Lung (tissue), 12 donors: ENCODE data around the gene RNF20. TPM values are rescaled to one million over a fixed set of nuclear protein-coding genes. Genes with fewer than 3 reads are reported as not detected.
A peak's percentile ranks its signal among the peaks of the same experiment; 100 is the strongest.

Source experiments
- ATAC-seq: fragments of 200-7000 bp; cut with Tn5 transposase; one replicate; pipeline ENCODE4 v1.9.1; 2020; ENCODE audit warnings: moderate number of reproducible peaks; ENCODE audit not compliant: insufficient read depth, low FRiP score
- DNase-seq, 3 donors: peaks; one replicate each; pipeline ENCODE4 v3.0.0-alpha.2; 2013 to 2017
- H3K27ac ChIP-seq, 2 donors: one replicate each; pipeline ENCODE4 v1.5.1; 2013; ENCODE audit warnings: mild to moderate bottlenecking in 2 of 2, moderate library complexity in 2 of 2, control low read depth in 1 of 2, inconsistent platforms in 1 of 2, low read depth in 1 of 2, low read length in 1 of 2
- H3K27me3 ChIP-seq, 3 donors: one replicate each; pipeline ENCODE4 v1.5.1; 2013; ENCODE audit warnings: low read length in 2 of 3; ENCODE audit not compliant: control insufficient read depth in 3 of 3, insufficient read depth in 3 of 3
- H3K36me3 ChIP-seq, 4 donors: one replicate each; pipeline ENCODE4 v1.5.1; 2013; ENCODE audit warnings: low read length in 4 of 4, mild to moderate bottlenecking in 1 of 4, moderate library complexity in 1 of 4; ENCODE audit not compliant: control insufficient read depth in 4 of 4, insufficient read depth in 4 of 4
- H3K4me1 ChIP-seq, 5 donors: one replicate each; pipeline ENCODE4 v1.5.1; 2013; ENCODE audit warnings: low read length in 5 of 5, mild to moderate bottlenecking in 2 of 5, moderate library complexity in 1 of 5; ENCODE audit not compliant: control insufficient read depth in 5 of 5, insufficient read depth in 5 of 5
- H3K4me3 ChIP-seq: one replicate; pipeline ENCODE4 v1.5.1; 2013; ENCODE audit warnings: mild to moderate bottlenecking, control low read depth, moderate library complexity
- H3K9ac ChIP-seq, 2 donors: one replicate each; pipeline ENCODE4 v1.5.1; 2013; ENCODE audit warnings: low read length in 2 of 2, control low read depth in 1 of 2; ENCODE audit not compliant: insufficient read depth in 1 of 2
- H3K9me3 ChIP-seq, 4 donors: one replicate each; pipeline ENCODE4 v1.5.1; 2013; ENCODE audit warnings: low read length in 3 of 4, mild to moderate bottlenecking in 1 of 4, moderate library complexity in 1 of 4; ENCODE audit not compliant: control insufficient read depth in 4 of 4, insufficient read depth in 3 of 4
- WGBS, 2 donors: extraction: QIAGEN DNeasy Blood & Tissue Kit; methylation state at CpG; one replicate each; pipeline ENCODE4 v1.1.7; 2013; 5-methylcytosine and 5-hydroxymethylcytosine counted together
- polyA plus RNA-seq, 2 donors: library from polyadenylated mRNA; stranded (reverse); fragments of 200-250 nt; gene quantifications; one replicate each; pipeline ENCODE4 v1.2.1, GENCODE V29; 2013
- total RNA-seq, 2 donors: library from RNA; depleted of rRNA in 1 of 2; stranded (reverse); fragments of >200 nt in 1 of 2; gene quantifications; one replicate each; pipeline ENCODE4 v1.2.1, GENCODE V29; 2014 to 2021
- TF ChIP-seq, protein P1 (sequence below): IDR thresholded peaks from 2 replicates; pipeline ENCODE4 v1.5.1; 2012; ENCODE audit warnings: mild to moderate bottlenecking; ENCODE audit errors: control extremely low read depth, extremely low read depth
- donor health status: control.
- donor health status: control.
- donor health status: Bipolar disorder and iron deficiency.
- donor health status: healthy.
- donor health status: DM: yes; HTN: yes; CAD: no.

The RNF20 gene
- total and polyA plus RNA-seq, 4 donors, result 9.3 to 38.5 (median 23.0) TPM

GRCh38 chr9:101530076-101530711 is 3.5 kb upstream of the RNF20 start:
- no peak overlapping the region for H3K4me3 ChIP-seq
- peaks cover 0 to 9% (median 0%) of the 10 kb centered on the region in 5 donors for H3K4me1 ChIP-seq
- H3K36me3 ChIP-seq, result peaks cover 0 to 4% (median 0%) of the 10 kb centered on the region in 4 donors
- peak; percentile 29 for ATAC-seq
- DNase-seq, result peak; percentile 54 to 77 (median 70)
- H3K27me3 ChIP-seq, result no peaks in the 10 kb centered on the region
- WGBS, 2 donors, result 18 to 19% methylated on average over 6 of the region's 6 CpGs
- H3K9ac ChIP-seq, result no peak overlapping the region
- H3K27ac ChIP-seq, result no peak overlapping the region
- TF ChIP-seq, protein P1, sequence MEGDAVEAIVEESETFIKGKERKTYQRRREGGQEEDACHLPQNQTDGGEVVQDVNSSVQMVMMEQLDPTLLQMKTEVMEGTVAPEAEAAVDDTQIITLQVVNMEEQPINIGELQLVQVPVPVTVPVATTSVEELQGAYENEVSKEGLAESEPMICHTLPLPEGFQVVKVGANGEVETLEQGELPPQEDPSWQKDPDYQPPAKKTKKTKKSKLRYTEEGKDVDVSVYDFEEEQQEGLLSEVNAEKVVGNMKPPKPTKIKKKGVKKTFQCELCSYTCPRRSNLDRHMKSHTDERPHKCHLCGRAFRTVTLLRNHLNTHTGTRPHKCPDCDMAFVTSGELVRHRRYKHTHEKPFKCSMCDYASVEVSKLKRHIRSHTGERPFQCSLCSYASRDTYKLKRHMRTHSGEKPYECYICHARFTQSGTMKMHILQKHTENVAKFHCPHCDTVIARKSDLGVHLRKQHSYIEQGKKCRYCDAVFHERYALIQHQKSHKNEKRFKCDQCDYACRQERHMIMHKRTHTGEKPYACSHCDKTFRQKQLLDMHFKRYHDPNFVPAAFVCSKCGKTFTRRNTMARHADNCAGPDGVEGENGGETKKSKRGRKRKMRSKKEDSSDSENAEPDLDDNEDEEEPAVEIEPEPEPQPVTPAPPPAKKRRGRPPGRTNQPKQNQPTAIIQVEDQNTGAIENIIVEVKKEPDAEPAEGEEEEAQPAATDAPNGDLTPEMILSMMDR, result peak; percentile 78
- H3K9me3 ChIP-seq, result no peaks in the 10 kb centered on the region

DNA sequence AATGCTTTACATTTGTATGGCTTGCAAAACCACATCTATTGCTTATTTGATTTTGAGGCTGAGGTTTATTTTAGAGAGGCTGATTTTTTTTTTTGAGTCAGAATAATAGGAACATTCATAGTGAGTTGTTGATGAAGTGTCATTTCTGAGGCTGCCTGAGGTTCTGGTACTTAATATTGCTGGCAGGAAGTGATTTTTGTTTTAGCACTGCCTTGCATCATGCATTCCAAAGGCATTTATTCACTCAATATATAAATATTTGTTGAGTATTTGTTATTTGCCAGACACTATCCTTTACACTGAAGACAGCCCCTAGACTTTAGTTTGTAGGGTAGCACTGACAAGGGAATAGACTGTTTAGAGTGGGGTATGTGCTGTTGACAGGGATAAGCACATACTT is 2.7 kb downstream of the RNF20 start:
- Histone ChIP-seq H3K9me3 (no peaks in the 10 kb centered on the region), H3K27ac (no peak overlapping the region), H3K36me3 (peaks cover 10 to 32% (median 22%) of the 10 kb centered on the region in 4 donors), H3K9ac (no peak overlapping the region), H3K4me3 (no peak overlapping the region), H3K27me3 (no peaks in the 10 kb centered on the region), H3K4me1 (peaks cover 0 to 9% (median 0%) of the 10 kb centered on the region in 5 donors)
- DNase-seq (no peak), ATAC-seq (no peak)
- TF ChIP-seq, protein P1, result no peak

- no peak overlapping the region for H3K4me3 ChIP-seq
- TF ChIP-seq, protein P1, result no peak
- DNase-seq, result peak; percentile 52 to 69 (median 56)
- peaks cover 0 to 9% (median 0%) of the 10 kb centered on the region in 5 donors for H3K4me1 ChIP-seq
- H3K9ac ChIP-seq, result no peak overlapping the region
- ATAC-seq, result no peak
- no peak overlapping the region for H3K27ac ChIP-seq
- H3K9me3 ChIP-seq, result no peaks in the 10 kb centered on the region
- peaks cover 10 to 34% (median 22%) of the 10 kb centered on the region in 4 donors for H3K36me3 ChIP-seq
- H3K27me3 ChIP-seq, result no peaks in the 10 kb centered on the region
- WGBS, 2 donors, result 91% methylated on average over 2 of the region's 2 CpGs
Observed at GRCh38 chr9:101536938-101537337, 3.3 kb downstream of the RNF20 start.
